HG03457 (cell line): ENCODE data around the gene EXOSC1.
A peak's percentile ranks its signal among the peaks of the same experiment; 100 is the strongest.
"Not testable (repeated sequence)": the region's sequence is repeated elsewhere in the genome, so short reads cannot be mapped to it uniquely, and the experiment has no call there.

Source experiments
- ATAC-seq: cut with Tn5 transposase; IDR thresholded peaks from one replicate; pipeline ENCODE4 v1.9.1; 2021; ENCODE audit warnings: moderate number of reproducible peaks; ENCODE audit not compliant: unreplicated experiment

The EXOSC1 gene

GRCh38 chr10:97411406-97411805 is 34.4 kb downstream of the EXOSC1 start:
- ATAC-seq: no peak

- no peak for ATAC-seq
Observed at GRCh38 chr10:97408496-97408992, 37.3 kb downstream of the EXOSC1 start.

GRCh38 chr10:97407952-97408248 is 37.9 kb downstream of the EXOSC1 start:
- ATAC-seq: no peak

GRCh38 chr10:97407211-97407951 is 38.4 kb downstream of the EXOSC1 start:
- peak; percentile 71 for ATAC-seq

GRCh38 chr10:97406483-97406882 is 39.3 kb downstream of the EXOSC1 start:
- ATAC-seq: not testable (repeated sequence)

- no peak for ATAC-seq
Observed at GRCh38 chr10:97406064-97406463, 39.7 kb downstream of the EXOSC1 start.

GRCh38 chr10:97404044-97404443 is 41.8 kb downstream of the EXOSC1 start:
- no peak for ATAC-seq

- ATAC-seq: no peak
Observed at GRCh38 chr10:97401455-97401919, 44.3 kb downstream of the EXOSC1 start.

- peak; percentile 84 for ATAC-seq
Observed at GRCh38 chr10:97400665-97401454, 44.9 kb downstream of the EXOSC1 start, which contains the start of gene RRP12. Gene RRP12 (minus strand): TSS chr10:97401340. CDS start chr10:97401231, 109 bp downstream.

GRCh38 chr10:97399843-97400545 is 45.8 kb downstream of the EXOSC1 start:
- no peak for ATAC-seq

- no peak for ATAC-seq
Observed at GRCh38 chr10:97396056-97396455, 49.8 kb downstream of the EXOSC1 start.

- no peak for ATAC-seq
Observed at GRCh38 chr10:97393034-97393573, 52.7 kb downstream of the EXOSC1 start.

- ATAC-seq: no peak
Observed at GRCh38 chr10:97390091-97390490, 55.7 kb downstream of the EXOSC1 start.

GRCh38 chr10:97388152-97388551 is 57.7 kb downstream of the EXOSC1 start:
- ATAC-seq: no peak
